NT2/D1 (cell line): Measurements from ENCODE around the gene SMIM13.

ENCODE experiments used
- DNase-seq: peaks from one replicate; pipeline ENCODE4 v3.0.0-alpha.2; 2011; ENCODE audit warnings: low read depth, low spot score
- H3K27me3 ChIP-seq: 2 replicates; pipeline ENCODE4 v1.6.0; 2011; ENCODE audit warnings: mild to moderate bottlenecking; ENCODE audit not compliant: insufficient read length, insufficient read depth
- H3K36me3 ChIP-seq: 2 replicates; pipeline ENCODE4 v1.6.1; 2011; ENCODE audit warnings: mild to moderate bottlenecking, low read length, mixed read lengths; ENCODE audit not compliant: insufficient read depth, insufficient read length
- H3K4me1 ChIP-seq: 2 replicates; pipeline ENCODE4 v1.5.1; 2011; ENCODE audit not compliant: insufficient read depth, insufficient read length
- H3K4me3 ChIP-seq: 2 replicates; pipeline ENCODE4 v1.5.1; 2011; ENCODE audit warnings: low read depth; ENCODE audit not compliant: insufficient read length
- H3K9ac ChIP-seq: 2 replicates; pipeline ENCODE4 v1.6.0; 2011; ENCODE audit warnings: low read depth; ENCODE audit not compliant: insufficient read length
- H3K9me3 ChIP-seq: 2 replicates; pipeline ENCODE4 v1.5.1; 2011; ENCODE audit warnings: mild to moderate bottlenecking, low read length; ENCODE audit not compliant: insufficient read depth
- SUZ12 ChIP-seq: IDR thresholded peaks from 2 replicates; pipeline ENCODE4 v1.6.1; 2011; ENCODE audit not compliant: insufficient read length, insufficient read depth; ENCODE audit errors: extremely low read depth
- YY1 ChIP-seq: IDR thresholded peaks from 2 replicates; pipeline ENCODE4 v1.6.1; 2011; ENCODE audit not compliant: insufficient read length, insufficient read depth
- ZNF274 ChIP-seq: IDR thresholded peaks from 2 replicates; pipeline ENCODE4 v1.6.1; 2011; ENCODE audit warnings: mild to moderate bottlenecking, low read depth, low read length

The SMIM13 gene

GRCh38 chr6:11146117-11146826 is 52.6 kb downstream of the SMIM13 start:
- DNase-seq, result no peak
- Histone ChIP-seq H3K27me3 (no peaks in the 10 kb centered on the region), H3K4me3 (no peak overlapping the region), H3K4me1 (no peaks in the 10 kb centered on the region), H3K9ac (no peak overlapping the region), H3K36me3 (no peaks in the 10 kb centered on the region), H3K9me3 (no peaks in the 10 kb centered on the region)
- no peak for TF ChIP-seq ZNF274
- no peak for TF ChIP-seq YY1
- no peak for TF ChIP-seq SUZ12

DNA sequence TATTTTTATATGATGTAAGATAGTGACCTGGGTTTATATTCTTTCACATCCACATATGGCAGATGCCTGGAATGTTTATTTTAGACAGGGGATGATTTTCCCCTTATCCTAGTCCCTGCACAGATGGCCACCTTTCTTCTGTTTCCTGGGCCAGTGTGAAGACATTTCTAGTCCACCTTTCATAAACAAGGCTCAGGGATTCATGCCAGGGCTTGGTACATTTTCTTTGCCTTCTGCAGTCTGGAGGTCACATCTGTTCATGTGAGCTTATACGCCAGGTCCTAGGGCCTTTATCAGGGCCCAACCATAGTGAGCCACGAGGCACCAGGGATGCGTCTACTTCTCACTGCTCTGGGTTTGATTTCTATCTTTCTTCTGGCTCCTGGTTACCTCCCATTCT is 55.9 kb downstream of the SMIM13 start:
- Histone ChIP-seq H3K4me3 (no peak overlapping the region), H3K9me3 (no peaks in the 10 kb centered on the region), H3K27me3 (no peaks in the 10 kb centered on the region), H3K36me3 (no peaks in the 10 kb centered on the region), H3K4me1 (no peaks in the 10 kb centered on the region), H3K9ac (no peak overlapping the region)
- no peak for DNase-seq
- TF ChIP-seq YY1 (no peak), ZNF274 (no peak), SUZ12 (no peak)

- H3K9me3 ChIP-seq, result no peaks in the 10 kb centered on the region
- no peak for TF ChIP-seq ZNF274
- TF ChIP-seq SUZ12, result no peak
- no peak for TF ChIP-seq YY1
- no peak for DNase-seq
- H3K4me3 ChIP-seq, result no peak overlapping the region
- no peak overlapping the region for H3K9ac ChIP-seq
- no peaks in the 10 kb centered on the region for H3K27me3 ChIP-seq
- H3K36me3 ChIP-seq, result no peaks in the 10 kb centered on the region
- no peaks in the 10 kb centered on the region for H3K4me1 ChIP-seq
Observed at GRCh38 chr6:11151488-11151887, 57.9 kb downstream of the SMIM13 start.

GRCh38 chr6:11152581-11152980 is 58.9 kb downstream of the SMIM13 start:
- peaks cover 5% of the 10 kb centered on the region for H3K9me3 ChIP-seq
- H3K36me3 ChIP-seq, result no peaks in the 10 kb centered on the region
- no peak for DNase-seq
- H3K4me1 ChIP-seq, result no peaks in the 10 kb centered on the region
- no peak for TF ChIP-seq YY1
- no peak overlapping the region for H3K9ac ChIP-seq
- H3K4me3 ChIP-seq, result no peak overlapping the region
- no peaks in the 10 kb centered on the region for H3K27me3 ChIP-seq

DNA sequence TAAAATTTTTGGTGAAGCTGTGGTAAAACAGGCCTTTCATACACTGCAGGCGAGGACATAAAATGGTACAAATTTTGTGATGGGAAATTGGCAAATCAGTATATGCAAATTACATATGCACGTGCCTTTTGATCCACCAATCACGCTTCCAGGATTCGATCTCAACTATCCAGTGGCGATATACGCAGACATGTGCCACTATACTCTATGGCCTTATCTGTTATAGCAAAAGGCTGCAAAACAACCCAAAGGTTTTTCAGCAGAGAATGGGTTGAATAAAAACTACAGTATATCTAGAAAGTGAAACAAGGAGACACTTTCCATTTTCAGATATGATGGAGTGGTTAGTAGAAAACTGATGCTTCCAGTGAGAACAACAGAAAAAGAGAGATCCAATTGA is 59.8 kb downstream of the SMIM13 start:
- TF ChIP-seq ZNF274, result no peak
- TF ChIP-seq SUZ12, result no peak
- TF ChIP-seq YY1, result no peak
- Histone ChIP-seq H3K27me3 (no peaks in the 10 kb centered on the region), H3K9ac (no peak overlapping the region), H3K4me3 (no peak overlapping the region), H3K36me3 (no peaks in the 10 kb centered on the region), H3K9me3 (peaks cover 5% of the 10 kb centered on the region), H3K4me1 (no peaks in the 10 kb centered on the region)
- DNase-seq, result no peak

DNA sequence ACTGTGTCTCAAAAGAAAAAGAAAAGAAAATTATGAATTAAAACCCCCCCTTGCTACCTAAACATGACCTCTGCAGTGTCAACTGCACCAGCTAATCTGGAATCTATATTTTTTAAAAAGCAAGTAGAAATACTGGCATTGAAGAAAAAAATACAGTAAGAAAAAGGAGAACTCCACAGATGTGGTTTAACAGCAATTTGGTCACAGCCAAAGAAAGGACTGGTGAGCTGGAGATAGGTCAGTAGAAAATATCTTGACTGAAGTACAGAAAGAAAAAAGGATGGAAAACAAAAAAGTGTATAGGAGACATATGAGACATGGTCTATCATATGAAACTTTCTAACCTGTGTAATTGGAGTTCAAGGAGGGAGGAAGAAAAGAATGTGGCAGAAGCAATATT is 62.0 kb downstream of the SMIM13 start:
- H3K27me3 ChIP-seq, result no peaks in the 10 kb centered on the region
- TF ChIP-seq SUZ12, result no peak
- TF ChIP-seq YY1, result no peak
- TF ChIP-seq ZNF274, result no peak
- no peaks in the 10 kb centered on the region for H3K4me1 ChIP-seq
- H3K36me3 ChIP-seq, result no peaks in the 10 kb centered on the region
- peaks cover 5% of the 10 kb centered on the region for H3K9me3 ChIP-seq
- no peak overlapping the region for H3K9ac ChIP-seq
- no peak for DNase-seq
- no peak overlapping the region for H3K4me3 ChIP-seq

DNA sequence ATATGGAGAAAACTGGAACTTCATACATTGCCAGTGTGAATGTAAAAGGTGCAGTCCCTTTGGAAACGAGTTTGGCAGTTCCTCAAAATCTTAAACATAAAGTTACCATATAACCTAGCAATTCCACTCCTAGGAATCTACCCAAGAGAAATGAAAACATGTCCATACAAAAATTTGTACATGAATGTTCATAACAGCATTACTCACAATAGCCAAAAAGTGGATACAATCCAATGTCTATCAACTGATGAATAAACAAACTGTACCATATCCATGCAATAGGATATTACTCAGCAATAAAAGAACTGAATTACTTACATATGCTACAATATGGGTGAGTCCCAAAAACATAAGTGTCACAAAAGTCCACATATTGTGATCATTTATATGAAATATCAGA is 66.6 kb downstream of the SMIM13 start:
- H3K9ac ChIP-seq, result no peak overlapping the region
- H3K4me3 ChIP-seq, result no peak overlapping the region
- H3K9me3 ChIP-seq, result peaks cover 5% of the 10 kb centered on the region
- H3K36me3 ChIP-seq, result no peaks in the 10 kb centered on the region
- no peaks in the 10 kb centered on the region for H3K27me3 ChIP-seq
- H3K4me1 ChIP-seq, result no peaks in the 10 kb centered on the region
- no peak for DNase-seq
- no peak for TF ChIP-seq YY1
- TF ChIP-seq SUZ12, result no peak
- no peak for TF ChIP-seq ZNF274
